Activated T-cell treated with anti-CD3 and anti-CD28 coated beads for 4 hours (primary cell): Measurements from ENCODE around the gene RBFOX1.

Experiments used
- DNase-seq: peaks from one replicate; pipeline ENCODE4 v3.0.0-alpha.2; 2020

The RBFOX1 gene

DNA sequence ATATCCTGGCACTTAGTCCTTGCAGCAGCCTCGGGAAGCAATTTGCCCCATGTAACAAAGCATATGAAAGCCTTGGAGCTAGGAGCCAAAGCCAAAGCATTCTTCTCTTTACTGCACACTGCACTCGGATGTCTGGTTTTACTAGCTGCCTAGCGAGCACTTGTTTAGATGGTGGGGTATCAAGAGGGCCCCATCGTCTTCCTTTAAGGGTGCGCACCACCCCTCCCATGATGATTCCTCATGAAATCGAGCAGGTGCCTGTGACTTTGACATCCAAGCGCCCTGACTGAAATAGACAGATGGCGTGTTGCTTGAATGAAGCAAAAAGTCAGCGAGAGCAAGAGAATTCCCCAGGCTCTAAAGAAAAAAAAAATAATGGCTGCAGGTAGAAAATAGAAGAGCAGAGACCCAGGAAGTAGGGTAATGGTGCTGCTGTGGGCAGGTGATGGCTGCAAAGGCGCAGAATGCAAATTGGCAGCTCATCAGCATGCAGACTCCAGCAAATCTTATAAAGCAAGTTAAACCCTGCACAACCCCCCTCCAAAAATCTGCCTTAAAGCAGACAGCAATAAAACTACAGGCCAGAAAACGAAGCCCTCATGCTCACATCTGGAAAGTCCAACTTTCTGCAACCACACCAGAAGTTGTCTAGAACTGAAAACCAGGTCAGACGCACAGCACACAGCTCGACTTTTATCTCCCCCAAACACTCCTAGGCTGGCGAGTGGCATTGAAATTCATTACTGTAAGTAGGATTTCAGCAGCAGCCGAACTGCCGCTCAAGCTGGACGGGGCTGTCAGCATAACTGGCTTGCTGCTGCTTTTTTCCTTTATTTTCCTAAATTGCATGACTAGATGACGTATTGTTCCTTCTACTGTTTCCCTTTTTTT lies 384.3 kb downstream of the RBFOX1 start:
- no peak for DNase-seq

DNA sequence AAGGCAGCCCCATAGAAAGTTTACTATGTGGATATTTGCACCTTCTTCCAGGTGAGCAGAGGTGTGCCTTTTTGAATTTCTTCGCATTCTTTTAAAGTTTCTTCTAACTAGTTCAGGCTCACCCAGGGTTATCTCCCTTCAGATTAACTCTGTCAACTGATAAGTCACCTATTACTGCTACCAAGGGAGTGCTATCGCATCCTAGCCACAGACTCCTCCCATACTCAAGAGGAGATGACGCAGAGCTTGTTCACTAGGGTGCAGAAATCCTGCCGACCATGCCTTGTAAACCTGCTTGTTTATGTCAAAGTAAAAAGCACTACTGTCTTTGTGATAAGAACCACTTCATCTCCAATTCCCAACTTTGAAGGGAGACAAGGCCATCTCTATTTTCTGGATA lies 390.1 kb downstream of the RBFOX1 start:
- DNase-seq, result no peak

DNA sequence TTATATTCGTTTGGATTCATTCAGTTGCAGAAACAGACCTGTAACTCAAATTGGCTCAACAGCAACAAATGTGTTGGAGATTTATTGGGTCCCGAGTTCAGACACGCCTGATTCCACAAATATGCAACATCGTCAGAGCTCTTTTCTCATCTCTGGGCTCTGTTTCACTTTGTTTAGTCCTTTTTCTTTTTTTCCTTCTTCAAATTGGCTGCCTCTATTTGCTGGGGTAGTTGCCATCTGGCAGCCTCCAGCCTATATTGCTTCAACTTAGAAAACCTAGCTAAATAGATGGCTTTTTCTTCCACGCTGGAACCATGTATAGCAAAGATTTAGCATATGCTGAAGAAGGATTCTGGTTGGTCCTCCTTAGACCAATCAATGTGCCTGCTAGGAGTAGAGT lies 398.5 kb downstream of the RBFOX1 start:
- DNase-seq, result no peak

DNA sequence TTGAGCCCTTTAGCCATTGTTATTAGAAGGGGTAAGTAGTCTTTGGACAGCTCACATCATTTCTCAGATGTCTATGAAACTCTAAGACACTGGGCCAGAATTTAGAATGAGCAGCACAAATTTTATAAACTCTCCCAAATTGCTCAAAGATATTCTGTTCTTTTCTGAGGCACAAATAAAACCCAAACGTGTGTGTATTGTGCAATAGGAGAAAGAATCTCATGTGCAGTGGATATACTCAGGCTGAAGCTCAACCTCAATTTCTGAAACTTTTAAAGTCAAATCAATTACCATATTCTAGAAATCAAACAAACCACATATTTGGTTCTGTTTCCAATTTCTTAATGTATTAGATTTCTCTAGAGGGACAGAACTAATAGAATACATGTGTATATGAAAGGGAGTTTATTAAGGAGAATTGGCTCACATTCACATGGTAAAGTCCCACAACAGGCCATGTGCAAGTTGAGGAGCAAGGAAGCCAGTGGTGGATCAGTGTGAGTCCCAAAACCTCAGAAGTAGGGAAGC lies 403.6 kb downstream of the RBFOX1 start:
- DNase-seq, result no peak

DNA sequence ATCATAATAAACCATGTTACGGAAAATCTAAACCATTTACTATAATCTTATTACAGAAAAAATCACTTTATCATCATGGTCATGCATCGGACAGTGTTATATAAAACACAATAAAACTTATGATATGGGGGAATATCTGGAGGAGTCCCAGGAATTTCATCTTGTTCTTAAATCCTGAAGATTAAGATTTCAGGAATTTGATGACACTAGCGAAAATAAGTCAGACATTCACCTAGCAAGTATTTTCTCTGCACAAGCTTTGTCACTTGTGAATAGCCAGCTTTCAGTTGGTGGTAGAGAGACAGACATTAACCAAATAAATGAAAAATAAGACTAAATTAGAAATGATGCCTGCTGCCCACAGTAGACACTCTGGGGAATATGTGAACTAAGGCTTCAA lies 410.0 kb downstream of the RBFOX1 start:
- no peak for DNase-seq

DNA sequence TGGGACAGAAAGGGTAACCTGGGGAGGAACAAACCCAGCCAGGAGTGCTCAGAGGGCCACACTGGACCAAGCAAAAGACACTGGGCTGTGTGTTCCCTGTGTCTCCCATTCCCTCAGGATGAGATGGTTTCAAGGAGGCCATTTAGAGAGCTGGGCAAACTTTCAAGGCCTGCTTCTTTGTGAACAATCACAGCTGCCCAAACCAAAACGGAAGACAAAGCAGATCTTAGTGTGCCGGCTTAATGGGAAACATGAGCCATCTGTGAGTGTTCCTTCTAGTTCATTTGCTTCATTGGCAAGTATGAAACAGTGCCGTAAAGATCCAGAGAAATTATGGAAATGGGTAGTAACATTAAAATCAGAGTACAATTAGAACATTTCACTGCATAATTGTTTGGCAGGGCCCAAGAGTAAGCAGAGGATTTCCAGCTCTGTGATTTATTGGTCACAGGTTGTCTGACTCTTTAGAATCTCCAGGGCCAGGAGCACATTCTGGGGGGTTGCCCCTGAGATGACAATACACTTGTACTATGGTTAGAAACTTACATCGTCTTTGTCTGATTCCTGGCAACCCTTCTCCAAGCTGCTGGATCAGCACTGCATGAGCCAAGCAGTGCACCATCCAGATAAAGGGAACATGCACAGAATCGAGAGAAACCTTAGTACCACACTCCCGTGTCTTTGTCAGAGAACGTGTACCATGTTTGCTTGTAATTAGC lies 412.1 kb downstream of the RBFOX1 start:
- no peak for DNase-seq

DNA sequence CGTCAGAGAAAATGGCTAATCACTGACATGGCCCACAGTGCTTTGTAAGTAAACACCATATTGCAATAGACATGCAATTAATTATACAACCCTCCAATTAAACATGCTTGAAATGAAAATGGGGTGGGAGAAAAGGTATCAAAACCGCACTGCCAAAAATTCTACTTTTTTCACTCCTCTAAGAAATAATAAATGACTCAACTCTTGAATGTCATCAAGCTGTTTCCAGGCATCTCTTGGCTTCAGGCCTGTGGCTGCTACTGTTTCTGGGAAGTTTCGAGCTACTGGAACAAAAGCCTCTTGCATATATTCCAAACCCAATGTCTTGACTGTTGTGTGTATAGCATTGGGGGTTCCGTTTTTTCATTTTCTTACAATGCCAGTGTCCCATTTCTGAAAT lies 412.6 kb downstream of the RBFOX1 start:
- DNase-seq, result no peak

DNA sequence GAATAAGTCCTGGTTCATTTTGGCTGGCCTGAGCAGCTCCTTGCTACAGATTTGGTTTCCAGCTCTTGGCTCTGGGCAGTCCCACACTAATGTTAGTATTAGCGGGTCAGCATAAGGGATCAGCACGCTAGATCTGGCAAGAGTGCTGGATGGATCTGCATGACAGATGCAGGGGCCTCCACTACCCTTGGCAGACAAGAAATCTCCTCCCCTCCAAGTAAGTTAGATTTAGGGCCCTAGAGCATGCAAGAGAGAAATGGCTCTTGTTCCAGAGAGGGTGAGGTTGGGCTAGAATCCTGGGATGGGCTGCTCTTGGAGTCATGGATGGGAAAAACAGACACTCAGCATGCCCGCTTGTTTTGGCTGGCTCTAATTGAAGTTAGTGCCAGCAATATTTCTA lies 414.3 kb downstream of the RBFOX1 start:
- DNase-seq, result no peak

DNA sequence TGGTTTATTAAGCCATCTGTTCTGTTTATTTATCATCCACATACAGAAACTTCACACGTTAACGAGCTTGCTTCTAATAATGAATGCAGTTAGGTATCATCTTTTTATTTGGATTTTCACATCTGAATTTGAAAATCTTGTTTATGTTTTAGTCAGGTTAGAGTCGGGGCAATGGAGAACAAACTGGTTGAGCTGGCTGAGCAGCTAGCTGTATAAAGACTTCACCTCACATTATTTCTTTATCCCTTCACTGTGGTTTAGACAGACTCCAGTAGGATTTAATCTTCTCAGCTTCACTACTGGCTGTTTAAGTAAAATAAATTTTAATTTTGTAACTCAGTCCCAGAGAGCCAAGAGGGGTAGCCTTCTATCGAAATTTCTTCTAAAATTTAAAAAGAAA lies 415.9 kb downstream of the RBFOX1 start:
- no peak for DNase-seq

DNA sequence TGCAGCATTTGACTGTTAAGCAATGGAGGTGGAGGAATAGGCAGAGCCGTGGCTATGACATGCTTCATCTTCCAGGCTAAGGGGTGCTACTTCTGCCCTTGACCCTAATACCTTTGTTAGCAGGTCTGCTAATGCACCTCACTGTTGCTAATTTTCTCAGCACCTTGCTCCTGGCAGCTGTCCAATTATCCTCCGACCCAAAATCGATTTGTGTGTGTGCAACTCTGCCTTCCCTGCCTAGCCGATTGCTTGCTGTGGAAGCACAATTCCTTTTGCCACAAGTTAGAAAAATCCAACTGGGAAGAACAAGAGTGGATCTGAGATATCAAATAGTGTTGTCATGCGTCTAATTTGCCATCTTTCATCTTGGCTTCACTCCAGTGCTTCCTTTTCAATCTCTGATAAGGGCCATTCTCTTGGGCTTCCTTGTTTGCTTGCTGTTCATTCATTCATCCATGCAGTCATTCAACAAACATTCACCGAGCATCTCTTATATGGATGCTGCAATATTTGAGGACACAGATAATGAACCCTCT lies 422.8 kb downstream of the RBFOX1 start:
- DNase-seq, result no peak
